ENCODE results near the gene MYL3.
A peak's percentile ranks its signal among the peaks of the same experiment; 100 is the strongest.

MYL3 gene

GRCh38 chr3:46869440-46869839, 6.2 kb upstream of the MYL3 start:
- no peak overlapping the region for H3K4me3 ChIP-seq (ENCODE audit: low read length)
- H3K36me3 ChIP-seq (ENCODE audit: control insufficient read depth, insufficient read depth, low read length, severe bottlenecking): no peaks in the 10 kb centered on the region
- peaks cover 46% of the 10 kb centered on the region for H3K4me1 ChIP-seq (ENCODE audit: control insufficient read depth, insufficient read depth, low read length)
- DNase-seq (ENCODE audit: low read depth): no peak
- H3K27me3 ChIP-seq (replicated peaks; ENCODE audit: control insufficient read depth, insufficient read depth, low read length): peaks cover 20% of the 10 kb centered on the region
- no peak overlapping the region for H3K9ac ChIP-seq (ENCODE audit: low read length)
- H3K9me3 ChIP-seq (ENCODE audit: control insufficient read depth, low read length): no peaks in the 10 kb centered on the region

DNA sequence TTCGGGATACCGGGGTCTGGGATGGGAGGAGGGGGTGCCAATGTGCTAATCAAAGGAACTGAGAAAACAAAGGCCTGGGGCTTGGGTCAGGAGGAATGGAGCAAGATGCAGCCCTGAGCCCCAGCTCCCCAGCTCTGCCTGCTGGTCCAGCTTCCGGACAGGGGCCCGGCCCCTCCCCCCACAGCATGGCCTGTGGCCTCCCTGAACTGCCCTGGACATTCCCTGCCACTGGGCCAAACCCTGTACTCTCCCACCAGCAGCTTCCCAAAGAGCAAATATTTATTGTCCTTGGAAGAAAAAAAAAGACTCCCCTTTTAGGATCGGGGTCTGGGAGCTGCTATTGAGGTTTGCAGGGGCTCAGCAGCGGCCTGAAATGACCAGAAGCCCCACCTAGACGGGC, 5.7 kb upstream of the MYL3 start:
- peaks cover 48% of the 10 kb centered on the region for H3K4me1 ChIP-seq (ENCODE audit: control insufficient read depth, insufficient read depth, low read length)
- no peaks in the 10 kb centered on the region for H3K36me3 ChIP-seq (ENCODE audit: control insufficient read depth, insufficient read depth, low read length, severe bottlenecking)
- no peaks in the 10 kb centered on the region for H3K9me3 ChIP-seq (ENCODE audit: control insufficient read depth, low read length)
- DNase-seq (ENCODE audit: low read depth): no peak
- H3K9ac ChIP-seq (ENCODE audit: low read length): no peak overlapping the region
- peaks cover 24% of the 10 kb centered on the region for H3K27me3 ChIP-seq (replicated peaks; ENCODE audit: control insufficient read depth, insufficient read depth, low read length)
- no peak overlapping the region for H3K4me3 ChIP-seq (ENCODE audit: low read length)

- peak overlapping the region; percentile 77 for H3K9ac ChIP-seq (ENCODE audit: low read length)
- no peak overlapping the region for H3K4me3 ChIP-seq (ENCODE audit: low read length)
- H3K9me3 ChIP-seq (ENCODE audit: control insufficient read depth, low read length): no peaks in the 10 kb centered on the region
- peaks cover 43% of the 10 kb centered on the region for H3K4me1 ChIP-seq (ENCODE audit: control insufficient read depth, insufficient read depth, low read length)
- no peak for DNase-seq (ENCODE audit: low read depth)
- H3K27me3 ChIP-seq (replicated peaks; ENCODE audit: control insufficient read depth, insufficient read depth, low read length): peaks cover 26% of the 10 kb centered on the region
- H3K36me3 ChIP-seq (ENCODE audit: control insufficient read depth, insufficient read depth, low read length, severe bottlenecking): no peaks in the 10 kb centered on the region
Observed at GRCh38 chr3:46868287-46868686, 5.0 kb upstream of the MYL3 start.

DNA sequence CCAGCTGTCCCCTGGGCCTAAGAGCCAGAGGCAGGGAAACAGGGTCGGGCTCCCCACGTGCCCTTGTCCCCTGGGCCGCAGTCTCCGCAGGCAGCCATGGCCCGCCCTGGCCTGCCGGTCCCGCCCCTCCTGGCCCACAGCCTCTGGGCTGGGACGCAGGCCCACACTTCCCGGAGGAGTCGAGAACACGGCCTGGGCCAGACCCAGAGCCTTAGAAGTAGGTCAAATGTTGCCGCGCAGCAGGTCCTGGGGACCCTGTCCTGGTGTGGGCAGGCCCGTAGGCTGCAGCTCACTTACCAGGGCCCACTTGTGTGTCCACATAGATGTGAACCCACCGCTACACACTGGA, 4.3 kb upstream of the MYL3 start:
- peaks cover 43% of the 10 kb centered on the region for H3K4me1 ChIP-seq (ENCODE audit: control insufficient read depth, insufficient read depth, low read length)
- no peak for DNase-seq (ENCODE audit: low read depth)
- peak overlapping the region; percentile 39 for H3K4me3 ChIP-seq (ENCODE audit: low read length)
- no peaks in the 10 kb centered on the region for H3K9me3 ChIP-seq (ENCODE audit: control insufficient read depth, low read length)
- peaks cover 22% of the 10 kb centered on the region for H3K27me3 ChIP-seq (replicated peaks; ENCODE audit: control insufficient read depth, insufficient read depth, low read length)
- H3K36me3 ChIP-seq (ENCODE audit: control insufficient read depth, insufficient read depth, low read length, severe bottlenecking): no peaks in the 10 kb centered on the region
- peak overlapping the region; percentile 77 for H3K9ac ChIP-seq (ENCODE audit: low read length)

DNA sequence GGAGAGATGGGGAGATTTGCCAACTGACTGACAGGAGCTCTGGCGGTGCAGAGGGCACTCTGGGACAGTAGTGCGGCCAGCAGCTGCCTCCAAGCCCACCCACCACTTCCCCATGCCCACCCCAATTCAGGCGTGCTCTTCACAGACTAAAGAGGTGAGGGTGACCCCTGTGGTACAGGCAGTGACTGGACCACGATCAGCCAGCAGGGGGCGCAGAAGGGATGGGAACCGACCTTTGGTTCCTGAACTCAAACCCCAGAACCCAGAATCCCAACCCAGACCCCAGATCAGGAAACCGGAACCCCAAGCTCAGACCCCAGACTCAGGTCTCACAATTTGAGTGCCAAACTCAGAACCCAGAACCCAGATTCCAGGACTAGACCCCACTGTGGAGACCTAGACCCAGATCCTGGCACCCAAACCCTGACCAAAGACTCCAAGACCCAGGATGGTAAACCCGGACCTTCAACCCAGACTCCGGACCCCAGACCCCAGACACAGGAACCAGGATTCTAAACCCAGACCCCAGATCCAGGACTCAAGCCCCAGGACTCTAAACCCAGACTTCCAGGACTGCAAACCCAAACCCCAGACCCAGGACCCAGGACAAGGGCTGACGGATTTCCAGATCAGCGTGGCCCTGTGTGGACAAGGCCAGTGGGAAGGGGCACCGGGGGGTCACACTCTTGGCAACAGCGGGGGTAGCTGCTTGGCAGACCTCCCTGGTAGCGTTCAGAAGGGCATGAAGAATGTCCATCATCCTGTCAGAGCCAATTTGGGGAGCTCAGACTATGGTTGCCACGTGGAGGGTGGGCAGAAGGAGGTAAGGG, 3.7 kb upstream of the MYL3 start:
- Histone ChIP-seq H3K9me3 (ENCODE audit: control insufficient read depth, low read length) (no peaks in the 10 kb centered on the region), H3K36me3 (ENCODE audit: control insufficient read depth, insufficient read depth, low read length, severe bottlenecking) (no peaks in the 10 kb centered on the region), H3K27me3 (replicated peaks; ENCODE audit: control insufficient read depth, insufficient read depth, low read length) (peaks cover 19% of the 10 kb centered on the region), H3K4me3 (ENCODE audit: low read length) (peak overlapping the region; percentile 26), H3K4me1 (ENCODE audit: control insufficient read depth, insufficient read depth, low read length) (peaks cover 43% of the 10 kb centered on the region), H3K9ac (ENCODE audit: low read length) (peak overlapping the region; percentile 77)
- peak; percentile 89 for DNase-seq (ENCODE audit: low read depth)

GRCh38 chr3:46866032-46866595, 2.9 kb upstream of the MYL3 start:
- H3K4me3 ChIP-seq (ENCODE audit: low read length): no peak overlapping the region
- H3K27me3 ChIP-seq (replicated peaks; ENCODE audit: control insufficient read depth, insufficient read depth, low read length): peaks cover 16% of the 10 kb centered on the region
- no peaks in the 10 kb centered on the region for H3K9me3 ChIP-seq (ENCODE audit: control insufficient read depth, low read length)
- peaks cover 43% of the 10 kb centered on the region for H3K4me1 ChIP-seq (ENCODE audit: control insufficient read depth, insufficient read depth, low read length)
- H3K36me3 ChIP-seq (ENCODE audit: control insufficient read depth, insufficient read depth, low read length, severe bottlenecking): no peaks in the 10 kb centered on the region
- DNase-seq (ENCODE audit: low read depth): no peak
- H3K9ac ChIP-seq (ENCODE audit: low read length): no peak overlapping the region

DNA sequence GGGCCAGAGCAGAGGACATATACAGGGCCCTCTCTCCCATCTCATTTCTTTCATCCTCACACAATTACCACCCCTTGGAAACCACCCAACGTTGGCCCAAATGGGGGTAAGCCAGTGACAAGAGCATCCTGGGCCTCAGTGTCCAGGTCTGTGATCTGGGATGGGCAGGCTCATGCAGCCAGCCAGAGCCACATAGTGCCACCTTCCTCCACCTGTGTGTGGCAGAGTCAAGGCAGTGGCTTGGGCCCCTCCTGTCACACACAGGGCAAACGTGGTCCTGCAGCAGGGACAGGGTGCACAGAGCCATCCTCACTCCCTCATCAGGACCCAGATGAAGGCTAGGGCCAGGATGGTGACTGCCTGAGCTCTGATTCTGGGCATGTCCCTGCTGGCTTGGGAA, 2.3 kb upstream of the MYL3 start:
- Histone ChIP-seq H3K36me3 (ENCODE audit: control insufficient read depth, insufficient read depth, low read length, severe bottlenecking) (no peaks in the 10 kb centered on the region), H3K27me3 (replicated peaks; ENCODE audit: control insufficient read depth, insufficient read depth, low read length) (peaks cover 10% of the 10 kb centered on the region), H3K9me3 (ENCODE audit: control insufficient read depth, low read length) (no peaks in the 10 kb centered on the region), H3K4me3 (ENCODE audit: low read length) (no peak overlapping the region), H3K4me1 (ENCODE audit: control insufficient read depth, insufficient read depth, low read length) (peaks cover 39% of the 10 kb centered on the region), H3K9ac (ENCODE audit: low read length) (no peak overlapping the region)
- no peak for DNase-seq (ENCODE audit: low read depth)

DNA sequence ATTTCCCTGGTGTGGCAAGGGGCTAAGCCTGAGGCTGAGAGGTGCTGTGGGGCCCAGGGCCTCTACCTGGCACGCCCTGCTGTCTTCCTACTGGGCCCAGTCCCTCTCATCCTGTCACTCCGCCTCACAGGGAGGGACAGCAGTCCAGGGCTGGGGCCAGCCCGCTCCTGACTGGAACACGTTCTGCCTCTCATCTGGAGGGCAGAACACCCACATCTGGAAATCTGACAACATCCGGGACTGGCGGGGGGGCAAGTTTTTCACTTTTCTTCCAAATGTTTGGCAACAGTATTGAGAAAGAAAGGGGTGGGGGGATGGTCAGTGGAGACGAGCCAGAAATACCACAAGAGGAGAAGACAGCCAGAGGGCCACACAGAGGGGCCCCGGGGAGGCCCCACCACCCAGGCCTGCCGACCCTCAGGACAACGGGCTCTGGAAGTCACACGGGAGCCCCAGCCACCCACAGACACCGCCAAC, 1.8 kb upstream of the MYL3 start:
- Histone ChIP-seq H3K36me3 (ENCODE audit: control insufficient read depth, insufficient read depth, low read length, severe bottlenecking) (no peaks in the 10 kb centered on the region), H3K4me1 (ENCODE audit: control insufficient read depth, insufficient read depth, low read length) (peaks cover 39% of the 10 kb centered on the region), H3K27me3 (replicated peaks; ENCODE audit: control insufficient read depth, insufficient read depth, low read length) (peaks cover 9% of the 10 kb centered on the region), H3K9ac (ENCODE audit: low read length) (peak overlapping the region; percentile 52), H3K9me3 (ENCODE audit: control insufficient read depth, low read length) (no peaks in the 10 kb centered on the region), H3K4me3 (ENCODE audit: low read length) (no peak overlapping the region)
- DNase-seq (ENCODE audit: low read depth): peak; percentile 76

GRCh38 chr3:46864061-46864881, 1.0 kb upstream of the MYL3 start:
- H3K4me1 ChIP-seq (ENCODE audit: control insufficient read depth, insufficient read depth, low read length): peaks cover 38% of the 10 kb centered on the region
- DNase-seq (ENCODE audit: low read depth): no peak
- peaks cover 9% of the 10 kb centered on the region for H3K27me3 ChIP-seq (replicated peaks; ENCODE audit: control insufficient read depth, insufficient read depth, low read length)
- H3K4me3 ChIP-seq (ENCODE audit: low read length): no peak overlapping the region
- no peaks in the 10 kb centered on the region for H3K9me3 ChIP-seq (ENCODE audit: control insufficient read depth, low read length)
- peak overlapping the region; percentile 52 for H3K9ac ChIP-seq (ENCODE audit: low read length)
- H3K36me3 ChIP-seq (ENCODE audit: control insufficient read depth, insufficient read depth, low read length, severe bottlenecking): no peaks in the 10 kb centered on the region

DNA sequence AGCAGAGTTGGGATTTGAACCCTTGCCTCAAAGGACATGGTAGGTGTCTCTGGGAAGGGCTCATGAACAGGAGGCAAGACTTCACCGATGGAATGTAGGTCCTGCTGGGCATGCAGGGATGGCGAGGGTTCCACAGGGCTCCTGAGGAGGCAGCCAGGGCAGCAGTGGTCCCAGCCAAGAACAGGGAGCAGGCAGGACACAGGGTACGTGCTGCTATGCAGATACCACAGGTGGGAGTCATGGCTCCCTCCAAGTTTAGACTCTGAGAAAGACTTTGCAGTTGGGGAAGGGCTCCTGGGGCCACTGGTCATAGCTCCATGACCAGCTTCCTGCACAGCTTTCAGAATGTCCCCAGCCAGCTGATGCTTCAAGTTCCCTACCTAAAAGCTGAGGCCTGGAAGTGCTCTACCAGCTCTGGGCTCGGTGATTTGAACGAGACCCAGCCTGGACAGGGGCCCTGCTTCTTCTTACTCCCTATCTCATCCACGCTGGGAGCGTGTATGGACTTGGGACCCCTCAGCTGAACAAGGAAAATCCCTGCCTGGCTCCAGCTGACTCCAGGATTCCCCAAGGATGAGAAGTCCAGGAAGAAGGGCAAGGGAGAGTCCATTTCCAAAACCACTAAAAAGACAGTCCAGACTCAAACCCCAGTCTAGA, 747 bp downstream of the MYL3 start:
- H3K36me3 ChIP-seq (ENCODE audit: control insufficient read depth, insufficient read depth, low read length, severe bottlenecking): no peaks in the 10 kb centered on the region
- peaks cover 21% of the 10 kb centered on the region for H3K4me1 ChIP-seq (ENCODE audit: control insufficient read depth, insufficient read depth, low read length)
- peaks cover 23% of the 10 kb centered on the region for H3K27me3 ChIP-seq (replicated peaks; ENCODE audit: control insufficient read depth, insufficient read depth, low read length)
- H3K9me3 ChIP-seq (ENCODE audit: control insufficient read depth, low read length): no peaks in the 10 kb centered on the region
- no peak for DNase-seq (ENCODE audit: low read depth)
- no peak overlapping the region for H3K9ac ChIP-seq (ENCODE audit: low read length)
- no peak overlapping the region for H3K4me3 ChIP-seq (ENCODE audit: low read length)
